Measurements from ENCODE around the gene PPP1R13B.

The PPP1R13B gene

DNA sequence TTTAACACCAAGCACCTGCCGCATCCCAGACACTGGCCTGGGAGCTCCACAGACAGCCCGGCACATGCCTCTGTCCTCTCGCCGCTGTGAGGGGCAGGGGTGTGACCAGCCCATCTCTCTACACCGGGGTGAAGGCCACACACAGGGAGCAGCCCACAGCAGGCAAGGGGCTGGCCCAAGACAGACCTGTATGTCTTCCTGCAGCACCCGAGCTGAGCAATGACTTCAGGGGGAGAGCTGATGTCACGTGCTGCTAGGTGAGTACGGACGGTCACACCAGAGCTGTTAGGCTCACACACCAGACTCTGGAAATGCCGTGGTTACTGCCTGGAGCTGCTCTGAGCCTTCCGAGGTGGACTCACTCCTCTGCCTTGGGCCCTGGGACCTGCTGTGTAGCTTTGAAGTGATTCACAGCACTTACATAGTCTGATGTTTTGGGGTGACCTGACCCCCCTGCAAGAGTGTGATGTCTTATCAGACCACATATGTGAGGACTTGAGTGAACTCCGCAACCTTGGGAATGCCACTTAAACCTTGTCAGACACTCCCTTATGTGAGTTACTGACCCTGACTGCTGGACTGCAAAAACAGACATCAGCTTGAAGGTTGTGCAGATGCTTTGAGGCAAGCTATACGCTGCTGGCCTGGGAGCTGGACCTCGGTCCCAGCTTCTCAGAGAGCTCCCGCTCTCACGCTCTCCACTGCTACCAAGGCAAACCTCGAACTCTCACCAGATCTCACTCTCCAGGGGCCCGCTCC, 133.9 kb downstream of the PPP1R13B start:
- no peak for DNase-seq (ENCODE audit: low read depth, low spot score)

DNA sequence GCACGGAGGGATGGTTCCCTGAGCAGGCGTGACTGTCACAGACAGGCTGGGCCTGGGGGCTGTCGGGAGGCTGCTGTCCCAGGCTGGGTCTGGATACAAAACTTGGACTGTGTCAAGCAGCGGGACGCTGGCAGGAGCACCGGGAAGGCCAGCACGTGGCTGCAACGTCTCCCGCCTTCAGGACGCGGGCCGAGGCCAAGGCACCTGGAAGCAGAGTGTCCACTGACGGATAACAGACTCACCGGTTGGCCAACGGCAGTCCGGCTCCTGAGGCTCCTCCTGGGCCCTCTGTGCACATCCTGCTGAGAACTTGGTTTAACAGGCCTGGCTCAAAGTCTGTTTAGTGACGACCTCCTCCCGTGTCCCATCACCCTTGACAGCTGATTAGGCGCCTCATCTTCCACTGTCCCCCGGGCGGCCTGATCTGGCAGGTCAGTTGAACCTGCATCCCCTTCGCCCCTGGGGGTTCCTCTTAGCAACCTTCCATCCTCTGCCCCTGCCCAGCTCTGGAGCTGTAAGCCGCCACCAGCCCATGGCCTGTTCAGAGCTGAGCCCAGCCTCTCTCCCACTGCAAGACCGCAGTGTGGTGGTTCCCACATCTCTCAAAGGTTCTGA, 134.6 kb downstream of the PPP1R13B start:
- DNase-seq (ENCODE audit: low read depth, low spot score): no peak

GRCh38 chr14:103711516-103712431, 135.6 kb downstream of the PPP1R13B start:
- no peak for DNase-seq (ENCODE audit: low read depth, low spot score)

DNA sequence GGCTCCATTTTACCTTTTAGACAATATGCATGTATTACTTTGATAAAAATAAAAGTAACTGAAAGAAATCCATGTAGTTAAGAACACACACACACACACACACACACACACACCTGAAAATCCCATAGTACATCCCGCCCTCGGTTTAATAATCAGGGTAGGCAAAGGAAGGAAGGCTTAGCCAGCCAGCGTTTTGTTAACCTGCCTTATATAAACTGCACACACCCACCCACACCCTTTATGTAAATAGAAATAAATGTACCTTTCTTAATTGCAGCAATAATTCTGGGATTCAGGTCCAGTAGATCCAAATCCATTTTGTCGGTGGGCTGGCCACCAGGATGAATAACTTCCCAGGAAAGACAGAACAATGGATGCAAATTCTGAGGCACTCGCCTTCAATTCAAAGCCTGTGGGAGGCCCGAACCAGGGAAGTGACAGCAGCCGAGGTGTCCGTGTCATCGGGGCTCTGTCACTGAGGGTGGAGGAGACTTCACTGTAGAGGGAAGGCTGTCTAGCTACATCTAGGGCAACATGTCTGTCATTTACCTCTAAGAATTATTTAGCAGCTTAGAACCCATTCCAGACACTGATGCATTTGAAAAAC, 136.5 kb downstream of the PPP1R13B start:
- DNase-seq (ENCODE audit: low read depth, low spot score): no peak

- DNase-seq (ENCODE audit: low read depth, low spot score): no peak
Observed at GRCh38 chr14:103709814-103710213, 137.6 kb downstream of the PPP1R13B start.

GRCh38 chr14:103708750-103709187, 138.6 kb downstream of the PPP1R13B start:
- no peak for DNase-seq (ENCODE audit: low read depth, low spot score)

DNA sequence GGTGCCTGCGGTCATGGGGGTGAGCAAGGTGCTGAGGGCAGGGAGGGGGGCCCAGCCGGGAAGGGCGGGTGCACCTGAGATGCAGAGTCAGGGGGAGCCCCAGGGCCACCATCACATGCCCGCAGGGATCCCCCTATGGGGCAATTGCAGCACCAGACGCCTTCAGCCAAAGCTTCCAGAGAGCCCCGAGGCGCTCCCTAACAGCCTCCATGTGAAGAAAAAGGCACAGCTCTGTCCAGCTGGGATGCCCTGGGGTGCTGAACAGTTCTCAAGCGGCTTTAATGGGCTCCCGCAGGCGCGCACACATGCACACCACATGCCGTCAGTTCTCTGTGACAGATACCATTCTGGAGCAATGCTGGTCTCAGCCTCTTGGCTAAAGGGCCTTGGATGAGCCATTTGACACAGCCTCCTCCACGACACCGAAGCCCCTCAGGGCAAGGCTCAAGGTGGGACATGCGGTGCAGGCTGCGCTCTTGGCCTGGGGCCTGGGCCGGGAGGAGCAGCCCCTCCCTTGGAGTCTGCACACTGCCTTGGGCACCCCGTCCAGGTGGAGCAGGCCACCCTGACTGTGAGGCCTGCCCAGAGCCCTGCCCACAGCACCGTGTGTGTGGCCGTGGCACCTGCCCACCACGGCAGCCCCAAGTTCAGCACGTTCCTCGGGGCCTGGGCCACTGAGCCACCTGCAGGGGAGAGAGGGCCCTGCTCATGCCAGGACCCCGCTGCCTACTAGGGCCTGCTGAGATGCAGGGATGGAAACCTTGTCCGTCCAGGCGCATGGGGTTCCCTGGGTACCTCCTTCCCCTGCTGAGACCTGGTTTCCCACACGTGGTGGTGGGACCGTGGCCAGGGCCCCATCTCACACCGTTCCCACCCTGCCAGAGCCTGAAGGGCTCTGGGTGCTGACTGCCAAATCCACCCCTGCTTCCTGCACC, 139.8 kb downstream of the PPP1R13B start:
- no peak for DNase-seq (ENCODE audit: low read depth, low spot score)

DNA sequence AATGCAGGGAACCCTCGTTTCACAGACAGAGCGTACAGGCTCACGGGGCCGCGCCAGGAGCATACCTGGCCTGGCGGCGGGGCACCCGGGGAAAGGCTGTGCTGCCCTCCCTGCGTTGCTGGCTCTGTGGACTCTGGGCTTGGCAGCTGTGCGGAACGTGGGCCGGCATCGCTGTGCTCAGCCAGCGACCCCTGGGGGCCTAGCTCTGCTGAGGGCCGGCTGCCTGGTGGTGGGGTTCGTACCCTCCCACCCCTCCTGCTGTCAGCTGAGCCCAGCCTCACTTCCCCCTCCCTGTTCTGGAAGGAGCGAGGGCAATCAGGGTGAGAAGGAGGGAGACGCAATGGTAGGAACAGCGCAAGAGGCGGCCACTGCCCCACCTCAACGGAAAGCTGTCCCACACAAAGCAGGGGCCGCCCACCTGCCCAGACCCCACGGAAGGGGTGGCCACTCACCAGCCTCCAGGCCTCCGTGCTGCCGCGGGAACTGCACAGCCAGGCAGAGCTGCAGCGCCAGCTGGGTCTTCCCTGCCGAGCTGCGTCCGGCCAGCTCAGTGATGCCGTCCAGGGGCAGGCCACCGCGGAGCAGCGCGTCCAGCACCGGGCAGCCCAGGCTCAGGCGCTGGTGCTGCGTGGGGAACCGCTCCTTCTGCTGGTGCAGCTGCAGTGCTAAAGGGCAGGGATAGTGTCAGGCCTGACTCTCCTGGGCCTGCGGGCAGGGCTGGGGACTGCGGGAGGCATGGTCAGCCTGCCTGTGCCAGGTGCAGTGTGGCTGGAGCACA, 140.6 kb downstream of the PPP1R13B start:
- DNase-seq (ENCODE audit: low read depth, low spot score): no peak

- DNase-seq (ENCODE audit: low read depth, low spot score): no peak
Observed at GRCh38 chr14:103705504-103706284, 141.7 kb downstream of the PPP1R13B start.

- no peak for DNase-seq (ENCODE audit: low read depth, low spot score)
Observed at GRCh38 chr14:103705118-103705503, 142.3 kb downstream of the PPP1R13B start.

- no peak for DNase-seq (ENCODE audit: low read depth, low spot score)
Observed at GRCh38 chr14:103704708-103705107, 142.7 kb downstream of the PPP1R13B start.

- no peak for DNase-seq (ENCODE audit: low read depth, low spot score)
Observed at GRCh38 chr14:103703433-103704385, 143.7 kb downstream of the PPP1R13B start.

DNA sequence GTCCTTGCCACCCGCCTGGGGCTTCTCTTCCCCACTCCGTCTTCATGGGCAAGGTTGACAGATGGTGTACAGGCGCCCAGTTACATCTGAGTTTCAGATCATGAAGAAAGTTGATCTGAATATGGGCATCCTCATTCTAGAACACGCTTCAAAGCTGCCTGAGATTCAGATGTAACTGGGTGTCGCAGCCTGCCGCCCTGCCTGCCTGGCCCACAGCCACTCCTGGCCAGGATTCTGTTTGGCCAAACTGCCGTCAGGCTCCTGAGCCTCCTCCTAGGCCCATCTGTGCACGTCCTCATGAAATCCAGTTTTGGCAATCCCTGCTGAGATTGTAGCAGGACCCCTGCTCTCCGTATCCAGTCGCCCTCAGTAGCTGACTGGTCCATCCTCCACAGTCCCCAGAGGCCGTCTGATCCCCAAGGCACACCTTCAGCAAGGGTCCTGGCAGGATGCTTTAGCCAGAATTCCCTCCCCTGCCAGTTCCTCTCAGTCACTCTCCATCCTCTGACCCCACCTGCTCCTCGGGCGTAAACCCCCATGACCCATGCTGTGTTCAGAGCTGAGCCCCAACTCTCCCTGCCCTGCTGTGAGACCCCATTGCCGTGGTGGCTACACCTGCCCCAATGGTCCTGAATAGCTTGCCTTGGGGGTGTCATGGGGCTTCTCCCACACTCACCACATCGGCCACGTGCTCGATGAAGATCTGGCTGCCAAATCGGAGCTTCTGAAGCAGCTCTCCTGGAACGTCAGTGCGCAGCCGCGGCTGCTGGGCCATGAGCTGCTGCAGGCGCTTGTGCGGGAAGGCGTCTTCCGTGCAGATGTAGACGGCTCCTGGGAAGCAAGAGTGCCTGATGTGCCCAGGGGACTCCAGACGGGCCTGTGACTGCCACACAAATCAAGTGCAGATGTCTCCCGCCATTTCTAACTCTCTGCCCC, 144.6 kb downstream of the PPP1R13B start:
- no peak for DNase-seq (ENCODE audit: low read depth, low spot score)

DNA sequence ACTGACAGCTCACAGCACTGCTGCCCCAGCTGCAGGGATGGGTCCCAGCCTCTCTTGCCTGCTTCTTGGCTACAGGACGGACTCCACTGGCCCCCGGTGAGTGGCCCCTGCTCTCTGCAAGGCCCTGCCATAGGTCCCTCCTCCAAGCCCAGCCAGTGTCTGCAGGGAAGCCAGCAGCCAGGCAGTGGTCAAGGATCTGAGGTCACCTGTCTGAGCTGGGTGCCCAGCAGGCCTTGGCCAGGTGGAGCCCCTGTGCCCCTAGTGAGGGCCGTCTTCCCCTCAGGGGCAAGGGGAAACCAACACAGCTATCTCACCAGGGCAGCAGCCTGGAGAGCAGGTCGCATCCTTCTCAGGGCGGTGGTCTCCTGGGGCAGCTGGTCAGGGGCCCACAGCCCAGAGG, 145.3 kb downstream of the PPP1R13B start:
- no peak for DNase-seq (ENCODE audit: low read depth, low spot score)

GRCh38 chr14:103700753-103701490, 146.5 kb downstream of the PPP1R13B start:
- DNase-seq (ENCODE audit: low read depth, low spot score): no peak
